Nephron progenitor cell (in vitro differentiated cells): ENCODE results near the gene SH3PXD2B.
A peak's percentile ranks its signal among the peaks of the same experiment; 100 is the strongest.

Source experiments
- DNase-seq: peaks from one replicate; pipeline ENCODE4 v3.0.0; 2021
- H3K27ac Mint-ChIP-seq: 2 replicates; pipeline ENCODE4 v1.8.0; 2021; ENCODE audit warnings: mild to moderate bottlenecking, moderate library complexity, mixed read lengths
- H3K27me3 Mint-ChIP-seq: 2 replicates; pipeline ENCODE4 v1.8.0; 2021; ENCODE audit warnings: mild to moderate bottlenecking, low read depth, mixed read lengths; ENCODE audit not compliant: poor library complexity
- H3K36me3 Mint-ChIP-seq: 2 replicates; pipeline ENCODE4 v1.8.0; 2021; ENCODE audit warnings: low read depth, mixed read lengths
- H3K4me1 Mint-ChIP-seq: 2 replicates; pipeline ENCODE4 v1.8.0; 2021; ENCODE audit warnings: mixed read lengths
- H3K4me3 Mint-ChIP-seq: 2 replicates; pipeline ENCODE4 v1.8.0; 2021; ENCODE audit warnings: mild to moderate bottlenecking, moderate library complexity, mixed read lengths
- H3K9me3 Mint-ChIP-seq: 2 replicates; pipeline ENCODE4 v1.8.0; 2021; ENCODE audit warnings: mild to moderate bottlenecking, moderate library complexity, mixed read lengths
- TF ChIP-seq, protein P1 (sequence below): fragments of 200-600 bp; sonication (generic); IDR thresholded peaks from 2 replicates; pipeline ENCODE4 v1.5.0; 2021; ENCODE audit warnings: antibody characterized with exemption

The SH3PXD2B gene

DNA sequence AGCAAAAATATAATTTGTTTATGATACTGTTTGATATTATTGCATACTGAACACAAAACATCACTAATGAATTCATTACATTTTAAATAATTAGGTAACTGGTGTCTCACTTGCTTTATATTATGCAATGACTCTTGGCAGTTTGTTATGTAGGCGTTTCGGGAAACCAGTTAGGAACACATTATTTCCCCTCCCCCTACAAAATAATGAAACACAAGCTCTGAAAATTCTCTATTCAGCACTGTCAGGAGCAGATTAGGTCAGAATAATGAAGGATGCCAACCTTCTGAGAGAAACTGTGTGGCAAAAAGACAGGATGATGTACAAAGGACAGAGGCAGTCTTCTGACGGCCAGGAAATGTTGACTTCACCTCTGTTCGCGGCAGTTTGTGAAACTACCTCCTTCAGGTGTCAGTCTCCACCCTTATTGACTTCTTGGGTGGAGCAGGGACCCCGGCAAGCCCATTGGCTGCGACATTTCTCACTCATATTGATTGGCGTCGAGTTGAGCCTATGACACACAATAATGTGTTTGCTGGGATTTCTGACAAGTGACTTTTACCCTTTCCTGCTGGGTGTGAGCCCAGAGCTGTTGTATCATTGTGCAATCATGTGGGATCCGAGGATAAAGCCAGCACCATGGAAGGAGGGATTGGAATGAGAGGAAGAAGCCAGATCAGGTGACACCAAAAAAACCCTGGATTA is 33.9 kb downstream of the SH3PXD2B start:
- Mint-ChIP-seq H3K27me3 (no peaks in the 10 kb centered on the region), H3K4me1 (peaks cover 24% of the 10 kb centered on the region), H3K36me3 (peaks cover 55% of the 10 kb centered on the region), H3K4me3 (no peak overlapping the region), H3K27ac (peak overlapping the region; percentile 53), H3K9me3 (no peaks in the 10 kb centered on the region)
- TF ChIP-seq, protein P1, sequence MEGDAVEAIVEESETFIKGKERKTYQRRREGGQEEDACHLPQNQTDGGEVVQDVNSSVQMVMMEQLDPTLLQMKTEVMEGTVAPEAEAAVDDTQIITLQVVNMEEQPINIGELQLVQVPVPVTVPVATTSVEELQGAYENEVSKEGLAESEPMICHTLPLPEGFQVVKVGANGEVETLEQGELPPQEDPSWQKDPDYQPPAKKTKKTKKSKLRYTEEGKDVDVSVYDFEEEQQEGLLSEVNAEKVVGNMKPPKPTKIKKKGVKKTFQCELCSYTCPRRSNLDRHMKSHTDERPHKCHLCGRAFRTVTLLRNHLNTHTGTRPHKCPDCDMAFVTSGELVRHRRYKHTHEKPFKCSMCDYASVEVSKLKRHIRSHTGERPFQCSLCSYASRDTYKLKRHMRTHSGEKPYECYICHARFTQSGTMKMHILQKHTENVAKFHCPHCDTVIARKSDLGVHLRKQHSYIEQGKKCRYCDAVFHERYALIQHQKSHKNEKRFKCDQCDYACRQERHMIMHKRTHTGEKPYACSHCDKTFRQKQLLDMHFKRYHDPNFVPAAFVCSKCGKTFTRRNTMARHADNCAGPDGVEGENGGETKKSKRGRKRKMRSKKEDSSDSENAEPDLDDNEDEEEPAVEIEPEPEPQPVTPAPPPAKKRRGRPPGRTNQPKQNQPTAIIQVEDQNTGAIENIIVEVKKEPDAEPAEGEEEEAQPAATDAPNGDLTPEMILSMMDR = no peak
- no peak for DNase-seq

DNA sequence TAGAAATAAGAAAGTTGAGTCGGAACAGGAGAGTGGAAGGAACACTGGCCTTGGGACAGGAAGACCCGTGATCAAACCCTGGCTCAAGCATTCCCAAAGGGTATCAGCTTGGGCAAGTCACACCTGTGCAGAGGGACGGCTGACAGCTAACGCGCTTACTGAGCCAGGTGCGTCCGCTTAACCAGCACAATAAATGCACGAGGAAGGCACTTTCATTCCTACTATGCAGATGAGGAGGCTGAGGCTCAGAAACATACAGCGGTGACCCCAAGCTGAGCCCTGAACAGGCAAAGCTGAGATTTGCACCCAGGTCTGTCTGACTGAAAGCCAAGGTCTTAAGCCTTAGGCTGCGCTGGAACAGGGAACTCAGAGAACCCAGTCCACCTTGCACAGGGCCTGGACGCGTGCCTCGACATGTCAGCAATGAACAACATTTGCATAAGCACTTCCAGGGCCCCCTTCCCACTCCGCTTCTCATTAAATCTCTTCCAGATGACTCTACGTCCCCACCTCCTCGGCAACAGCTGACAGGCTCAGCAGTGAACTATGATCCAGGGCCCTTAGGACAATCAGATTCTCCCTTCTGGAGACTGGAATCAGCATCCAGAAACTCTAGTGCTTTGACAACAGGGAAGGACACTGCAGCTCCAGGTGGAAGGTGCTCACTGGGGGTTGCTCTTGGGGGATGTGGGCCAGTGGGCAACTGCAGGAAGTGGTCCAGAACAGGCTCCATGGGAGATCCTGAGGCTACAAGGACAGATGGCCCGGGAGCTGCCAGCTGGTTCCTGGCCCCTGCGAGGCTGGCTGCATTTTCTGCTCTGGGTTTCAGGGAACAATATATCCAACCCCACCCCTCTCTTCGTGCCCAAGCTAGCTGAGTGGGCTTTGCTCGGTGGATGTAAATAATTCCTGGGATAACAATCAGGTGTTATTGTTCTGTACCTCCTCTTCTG is 35.2 kb downstream of the SH3PXD2B start:
- DNase-seq = no peak
- Mint-ChIP-seq H3K27me3 (peaks cover 3% of the 10 kb centered on the region), H3K4me1 (peaks cover 12% of the 10 kb centered on the region), H3K36me3 (peaks cover 50% of the 10 kb centered on the region), H3K9me3 (no peaks in the 10 kb centered on the region), H3K4me3 (no peak overlapping the region), H3K27ac (peak overlapping the region; percentile 53)
- TF ChIP-seq, protein P1 = no peak

DNA sequence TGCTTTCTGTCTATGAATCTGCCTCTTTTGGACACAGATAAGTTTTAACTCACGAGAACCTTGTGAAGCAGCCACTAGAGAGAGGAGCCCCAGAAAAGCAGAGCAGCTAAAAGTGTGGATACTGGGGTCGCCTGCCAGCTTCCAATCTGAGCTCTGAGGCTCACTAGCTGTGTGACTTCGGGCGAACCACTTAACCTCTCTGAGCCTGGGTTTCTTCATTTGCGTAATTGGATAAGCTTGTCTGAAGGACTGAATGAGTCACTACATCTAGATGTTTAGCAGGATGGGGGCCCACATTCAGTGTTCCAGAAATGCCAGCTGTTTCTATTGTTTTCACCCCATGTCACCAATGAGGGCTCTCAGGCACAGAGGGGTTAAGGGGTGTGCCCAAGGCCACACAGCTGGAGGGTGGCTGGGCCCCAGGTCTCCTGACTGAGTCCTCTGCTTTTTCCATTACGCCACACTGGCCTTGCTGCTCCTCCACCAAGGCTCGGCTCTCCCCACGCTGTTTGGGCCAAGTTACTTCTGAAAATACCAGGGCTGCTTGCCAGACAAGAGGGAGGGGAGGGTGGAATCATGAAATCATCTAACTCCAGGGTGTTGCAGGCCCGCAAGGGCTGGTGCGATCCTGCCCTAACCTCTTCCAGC is 36.2 kb downstream of the SH3PXD2B start:
- TF ChIP-seq, protein P1 = no peak
- Mint-ChIP-seq H3K4me3 (no peak overlapping the region), H3K27ac (peak overlapping the region; percentile 46), H3K9me3 (no peaks in the 10 kb centered on the region), H3K36me3 (peaks cover 49% of the 10 kb centered on the region), H3K4me1 (peaks cover 10% of the 10 kb centered on the region), H3K27me3 (peaks cover 3% of the 10 kb centered on the region)
- DNase-seq = no peak

DNA sequence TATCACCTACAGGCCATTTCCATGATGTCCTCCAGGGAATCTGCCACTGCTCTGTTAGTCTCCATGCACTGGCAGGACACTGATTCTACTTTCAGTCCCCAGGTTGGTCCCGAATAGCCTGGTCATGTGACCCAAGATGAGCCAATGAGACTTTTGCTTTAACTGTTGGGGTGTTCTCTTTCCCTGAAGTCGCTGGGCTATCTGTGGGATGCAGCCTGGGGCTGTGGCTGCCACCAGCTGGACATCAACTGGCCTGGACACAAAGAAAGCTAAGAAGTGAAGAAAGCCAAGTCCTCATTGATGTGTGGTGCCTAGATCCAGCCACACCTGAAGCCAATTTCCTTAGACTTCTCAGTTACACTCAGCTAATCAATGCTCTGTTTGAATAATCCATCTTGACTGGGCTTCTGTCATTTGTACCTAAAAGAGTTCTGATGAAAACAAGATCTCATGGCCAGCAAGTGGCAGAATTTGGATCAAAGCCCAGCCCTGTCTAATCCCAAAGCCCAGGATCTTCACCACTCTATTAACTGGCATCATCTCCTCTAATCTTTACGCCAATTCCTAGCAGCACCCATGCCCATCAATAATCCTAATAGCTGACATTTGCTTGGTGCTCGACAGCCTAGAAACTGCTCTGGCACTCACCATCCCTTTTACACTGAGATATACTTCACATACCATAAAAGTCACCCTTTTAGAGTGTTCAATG is 37.0 kb downstream of the SH3PXD2B start:
- Mint-ChIP-seq H3K27ac (peak overlapping the region; percentile 44), H3K36me3 (peaks cover 46% of the 10 kb centered on the region), H3K9me3 (no peaks in the 10 kb centered on the region), H3K27me3 (peaks cover 3% of the 10 kb centered on the region), H3K4me3 (no peak overlapping the region), H3K4me1 (peaks cover 16% of the 10 kb centered on the region)
- TF ChIP-seq, protein P1 = no peak
- DNase-seq = no peak

DNA sequence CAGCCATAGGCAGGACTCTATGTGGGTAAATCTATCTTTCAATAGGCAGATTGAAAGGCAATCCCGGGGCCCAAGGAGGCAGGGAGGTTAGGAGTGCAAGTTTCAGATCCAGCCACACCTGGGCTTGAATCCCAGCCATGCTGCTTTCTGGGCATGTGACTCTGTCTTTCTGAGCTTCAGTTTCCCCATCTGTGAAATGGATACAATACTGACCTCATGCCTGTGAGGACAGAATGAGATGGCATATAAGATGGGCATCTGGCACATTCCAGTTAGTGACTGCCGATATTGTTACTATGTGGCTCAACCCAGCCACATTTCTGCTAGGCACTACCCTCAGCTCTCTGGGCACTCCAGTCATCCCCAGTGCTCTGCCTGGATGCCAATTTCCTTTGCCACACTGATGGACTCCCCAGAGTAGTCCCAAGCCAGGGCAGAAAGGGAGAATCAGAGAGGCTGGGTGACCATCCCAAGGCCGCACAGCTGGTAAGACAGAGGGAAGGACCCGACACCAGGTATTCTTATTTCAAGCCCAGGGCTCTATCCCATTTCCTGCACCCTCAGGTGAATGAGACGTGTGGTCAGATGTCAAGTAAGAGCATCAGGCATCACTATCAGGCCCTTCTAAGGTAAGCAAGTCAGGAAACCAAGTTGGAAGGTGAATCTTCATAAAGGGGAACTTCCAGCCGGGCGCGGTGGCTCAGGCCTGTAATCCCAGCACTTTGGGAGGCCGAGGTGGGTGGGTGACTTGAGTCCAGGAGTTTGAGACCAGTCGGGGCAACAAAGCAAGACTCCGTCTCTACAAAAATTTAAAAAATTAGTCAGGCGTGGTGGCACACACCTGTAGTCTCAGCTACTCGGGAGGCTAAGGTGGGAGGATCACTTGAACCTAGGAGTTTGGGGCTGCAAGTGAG is 38.7 kb downstream of the SH3PXD2B start:
- no peak overlapping the region for H3K27ac Mint-ChIP-seq
- peaks cover 3% of the 10 kb centered on the region for H3K27me3 Mint-ChIP-seq
- TF ChIP-seq, protein P1 = no peak
- H3K4me3 Mint-ChIP-seq = no peak overlapping the region
- H3K4me1 Mint-ChIP-seq = peaks cover 16% of the 10 kb centered on the region
- DNase-seq = no peak
- H3K9me3 Mint-ChIP-seq = no peaks in the 10 kb centered on the region
- peaks cover 42% of the 10 kb centered on the region for H3K36me3 Mint-ChIP-seq
